ENCODE results near the gene PDE7B. TPM values are rescaled to one million over a fixed set of nuclear protein-coding genes. Genes with fewer than 3 reads are reported as not detected.

The PDE7B gene
- total RNA-seq, 3 donors from 2014 or later (not counting 1 experiment from before 2014, with no cell fraction given) = 0.14 to 0.18 TPM; not detected in 1

GRCh38 chr6:135992739-135993138 is 141.2 kb downstream of the PDE7B start:
- H3K27me3 ChIP-seq (ENCODE audit: control insufficient read depth, insufficient read depth, low read length) = no peaks in the 10 kb centered on the region
- Mint-ChIP-seq H3K27ac (no peak overlapping the region), H3K4me1 (no peaks in the 10 kb centered on the region), H3K4me3 (no peak overlapping the region), H3K36me3 (no peaks in the 10 kb centered on the region), H3K27me3 (ENCODE audit: low read depth in 2 of 2) (peaks cover 0 to 10% of the 10 kb centered on the region in 2 donors), H3K9me3 (no peaks in the 10 kb centered on the region)
- H3K27ac ChIP-seq (ENCODE audit: low read length) = no peak overlapping the region
- intact Hi-C loops (cut with micrococcal nuclease) = no loop called here
- H3K4me1 ChIP-seq (ENCODE audit: control insufficient read depth, insufficient read depth, low read length) = no peaks in the 10 kb centered on the region
- H3K9me3 ChIP-seq (ENCODE audit: control insufficient read depth, insufficient read depth, low read length) = no peaks in the 10 kb centered on the region
- TF ChIP-seq CTCF (IDR thresholded peaks at IDR 0.05) = no peak
- ATAC-seq (no peak), DNase-seq (no peak)
- WGBS (ENCODE audit: insufficient coverage) = 67% methylated on average over 1 of the region's 2 CpGs
- H3K36me3 ChIP-seq (ENCODE audit: control insufficient read depth, insufficient read depth, low read length) = no peaks in the 10 kb centered on the region
- H3K4me3 ChIP-seq (ENCODE audit: low read length) = no peak overlapping the region

GRCh38 chr6:135993361-135993760 is 141.9 kb downstream of the PDE7B start:
- Histone ChIP-seq H3K4me3 (ENCODE audit: low read length) (no peak overlapping the region), H3K36me3 (ENCODE audit: control insufficient read depth, insufficient read depth, low read length) (no peaks in the 10 kb centered on the region), H3K27me3 (ENCODE audit: control insufficient read depth, insufficient read depth, low read length) (no peaks in the 10 kb centered on the region), H3K9me3 (ENCODE audit: control insufficient read depth, insufficient read depth, low read length) (no peaks in the 10 kb centered on the region), H3K4me1 (ENCODE audit: control insufficient read depth, insufficient read depth, low read length) (no peaks in the 10 kb centered on the region), H3K27ac (ENCODE audit: low read length) (no peak overlapping the region)
- no peak for TF ChIP-seq CTCF (IDR thresholded peaks at IDR 0.05)
- WGBS (ENCODE audit: insufficient coverage) = 73% methylated on average over 3 of the region's 3 CpGs
- no peaks in the 10 kb centered on the region for H3K9me3 Mint-ChIP-seq
- DNase-seq (no peak), ATAC-seq (no peak)
- H3K4me1 Mint-ChIP-seq = no peaks in the 10 kb centered on the region
- H3K36me3 Mint-ChIP-seq = no peaks in the 10 kb centered on the region
- no peak overlapping the region for H3K27ac Mint-ChIP-seq
- intact Hi-C loops (cut with micrococcal nuclease) = no loop called here
- peaks cover 0 to 4% of the 10 kb centered on the region in 2 donors for H3K27me3 Mint-ChIP-seq (ENCODE audit: low read depth in 2 of 2)
- H3K4me3 Mint-ChIP-seq = no peak overlapping the region

GRCh38 chr6:135994857-135995544 is 143.5 kb downstream of the PDE7B start:
- WGBS (ENCODE audit: insufficient coverage) = 79% methylated on average over 5 of the region's 5 CpGs
- DNase-seq (no peak), ATAC-seq (no peak)
- H3K9me3 Mint-ChIP-seq = peaks cover 2 to 4% of the 10 kb centered on the region in 2 donors
- intact Hi-C loops (cut with micrococcal nuclease) = no loop called here
- Histone ChIP-seq H3K4me1 (ENCODE audit: control insufficient read depth, insufficient read depth, low read length) (no peaks in the 10 kb centered on the region), H3K27ac (ENCODE audit: low read length) (no peak overlapping the region), H3K9me3 (ENCODE audit: control insufficient read depth, insufficient read depth, low read length) (no peaks in the 10 kb centered on the region), H3K4me3 (ENCODE audit: low read length) (no peak overlapping the region), H3K36me3 (ENCODE audit: control insufficient read depth, insufficient read depth, low read length) (no peaks in the 10 kb centered on the region), H3K27me3 (ENCODE audit: control insufficient read depth, insufficient read depth, low read length) (no peaks in the 10 kb centered on the region)
- peaks cover 5% of the 10 kb centered on the region for H3K36me3 Mint-ChIP-seq
- no peak overlapping the region for H3K27ac Mint-ChIP-seq
- H3K4me1 Mint-ChIP-seq = no peaks in the 10 kb centered on the region
- TF ChIP-seq CTCF (IDR thresholded peaks at IDR 0.05) = no peak
- no peaks in the 10 kb centered on the region for H3K27me3 Mint-ChIP-seq (ENCODE audit: low read depth in 2 of 2)
- H3K4me3 Mint-ChIP-seq = no peak overlapping the region

GRCh38 chr6:135995545-135995898 is 144.0 kb downstream of the PDE7B start:
- Mint-ChIP-seq H3K27me3 (ENCODE audit: low read depth in 2 of 2) (no peaks in the 10 kb centered on the region), H3K36me3 (peaks cover 5% of the 10 kb centered on the region), H3K9me3 (peaks cover 2 to 4% of the 10 kb centered on the region in 2 donors), H3K4me3 (no peak overlapping the region), H3K27ac (no peak overlapping the region), H3K4me1 (no peaks in the 10 kb centered on the region)
- intact Hi-C loops (cut with micrococcal nuclease) = no loop called here
- no peak for DNase-seq
- Histone ChIP-seq H3K27ac (ENCODE audit: low read length) (no peak overlapping the region), H3K36me3 (ENCODE audit: control insufficient read depth, insufficient read depth, low read length) (no peaks in the 10 kb centered on the region), H3K4me1 (ENCODE audit: control insufficient read depth, insufficient read depth, low read length) (no peaks in the 10 kb centered on the region), H3K4me3 (ENCODE audit: low read length) (no peak overlapping the region), H3K9me3 (ENCODE audit: control insufficient read depth, insufficient read depth, low read length) (no peaks in the 10 kb centered on the region), H3K27me3 (ENCODE audit: control insufficient read depth, insufficient read depth, low read length) (no peaks in the 10 kb centered on the region)
- 69% methylated on average over 1 of the region's 3 CpGs for WGBS (ENCODE audit: insufficient coverage)
- no peak for ATAC-seq
- TF ChIP-seq CTCF (IDR thresholded peaks at IDR 0.05) = no peak

Data from natural killer cell (primary cell).